HepG2 (cell line): ENCODE results near the gene ADRM1. TPM values are rescaled to one million over a fixed set of nuclear protein-coding genes. Genes with fewer than 3 reads are reported as not detected.

Experiments
- AGO2 ChIP-seq: fragments of 200-400 bp; formaldehyde crosslinking; optimal IDR thresholded peaks from 2 replicates; pipeline ENCODE3; 2017; ENCODE audit warnings: mild to moderate bottlenecking, low read depth, low read length, moderate library complexity
- AKAP8 ChIP-seq: sonication (generic); formaldehyde crosslinking; IDR thresholded peaks from 2 replicates; pipeline ENCODE4 v1.5.1; 2020; ENCODE audit warnings: mild to moderate bottlenecking, missing genetic modification reagents
- HNRNPLL ChIP-seq: fragments of 200-400 bp; formaldehyde crosslinking; IDR thresholded peaks from 2 replicates; pipeline ENCODE4 v1.6.1; 2017; ENCODE audit warnings: mild to moderate bottlenecking, low read depth, low read length; ENCODE audit not compliant: poor library complexity, severe bottlenecking
- KDM2A ChIP-seq: sonication (generic); formaldehyde crosslinking; IDR thresholded peaks from 2 replicates; pipeline ENCODE4 v1.4.0; 2020; ENCODE audit warnings: low read depth, missing genetic modification reagents, borderline replicate concordance
- NFYB ChIP-seq: sonication (generic); formaldehyde crosslinking; IDR thresholded peaks from 2 replicates; pipeline ENCODE4 v1.4.0; 2020; ENCODE audit warnings: missing genetic modification reagents
- TOE1 ChIP-seq: sonication (generic); formaldehyde crosslinking; IDR thresholded peaks from 2 replicates; pipeline ENCODE4 v1.4.0; 2020; ENCODE audit warnings: mild to moderate bottlenecking, missing genetic modification reagents
- TRIM24 ChIP-seq: sonication (generic); formaldehyde crosslinking; IDR thresholded peaks from 2 replicates; pipeline ENCODE4 v1.8.0; 2022; ENCODE audit warnings: mild to moderate bottlenecking, missing genetic modification reagents
- ZFYVE20 ChIP-seq: sonication (generic); formaldehyde crosslinking; IDR thresholded peaks from 2 replicates; pipeline ENCODE4 v1.8.0; 2023; ENCODE audit warnings: low read depth, mild to moderate bottlenecking, moderate library complexity, missing genetic modification reagents, borderline replicate concordance
- ZNF333 ChIP-seq: sonication (generic); formaldehyde crosslinking; IDR thresholded peaks from 2 replicates; pipeline ENCODE4 v1.4.0; 2020; ENCODE audit warnings: mild to moderate bottlenecking, missing genetic modification reagents, borderline replicate concordance
- ZNF563 ChIP-seq: sonication (generic); formaldehyde crosslinking; IDR thresholded peaks from 2 replicates; pipeline ENCODE4 v1.8.0; 2022; ENCODE audit warnings: mild to moderate bottlenecking, moderate library complexity, missing genetic modification reagents
- ZNF776 ChIP-seq: sonication (generic); formaldehyde crosslinking; IDR thresholded peaks from 2 replicates; pipeline ENCODE4 v1.4.0; 2020; ENCODE audit warnings: mild to moderate bottlenecking, missing genetic modification reagents
- polyA plus RNA-seq, 8 experiments: library from polyadenylated mRNA; depleted of rRNA in 3 of 8; stranded (reverse) in 7 of 8; unstranded in 1 of 8; fragments of >200 nt; fragmentation: Illumina TruSeq in 4 of 8; extraction: Trizol in 4 of 8; gene quantifications; 2 replicates each; pipeline versions ENCODE4 v1.2.1 to v1.2.3, GENCODE V29; 2011 to 2016; ENCODE audit warnings: low read depth in 4 of 8, missing spikeins in 1 of 8, mixed read lengths in 1 of 8; ENCODE audit not compliant: insufficient read depth in 1 of 8
- total RNA-seq, 5 experiments: library from RNA; depleted of rRNA; stranded (reverse); fragments of >200 nt; fragmentation: Illumina TruSeq; extraction: Trizol; gene quantifications; 2 replicates each; pipeline ENCODE4 v1.2.3, GENCODE V29; 2016; ENCODE audit warnings: low read depth in 1 of 5
- TF ChIP-seq, protein P1 (sequence below): sonication (generic); formaldehyde crosslinking; IDR thresholded peaks from 2 replicates; pipeline ENCODE4 v1.4.0; 2020; ENCODE audit warnings: missing genetic modification reagents, mild to moderate bottlenecking, borderline replicate concordance
- TF ChIP-seq, protein P2 (sequence below): sonication (generic); formaldehyde crosslinking; IDR thresholded peaks from 2 replicates; pipeline ENCODE4 v1.5.0; 2020; ENCODE audit warnings: mild to moderate bottlenecking, missing genetic modification reagents
- TF ChIP-seq, protein P3 (sequence below): sonication (generic); formaldehyde crosslinking; IDR thresholded peaks from 2 replicates; pipeline ENCODE4 v1.5.0; 2020; ENCODE audit warnings: mild to moderate bottlenecking, missing genetic modification reagents
- TF ChIP-seq, protein P4 (sequence below): IDR thresholded peaks from 2 replicates; pipeline ENCODE4 v1.6.1; 2016; ENCODE audit warnings: missing compliant biosample characterization, missing genetic modification reagents, borderline replicate concordance
- TF ChIP-seq, protein P5 (sequence below): sonication (generic); formaldehyde crosslinking; IDR thresholded peaks from 2 replicates; pipeline ENCODE4 v1.5.0; 2020; ENCODE audit warnings: mild to moderate bottlenecking, missing genetic modification reagents

Gene ADRM1
- total and polyA plus RNA-seq, 2 of the 13 experiments (the other 11 are each of a cell fraction or from before 2014, with no cell fraction given): 92.9 to 154 TPM

DNA sequence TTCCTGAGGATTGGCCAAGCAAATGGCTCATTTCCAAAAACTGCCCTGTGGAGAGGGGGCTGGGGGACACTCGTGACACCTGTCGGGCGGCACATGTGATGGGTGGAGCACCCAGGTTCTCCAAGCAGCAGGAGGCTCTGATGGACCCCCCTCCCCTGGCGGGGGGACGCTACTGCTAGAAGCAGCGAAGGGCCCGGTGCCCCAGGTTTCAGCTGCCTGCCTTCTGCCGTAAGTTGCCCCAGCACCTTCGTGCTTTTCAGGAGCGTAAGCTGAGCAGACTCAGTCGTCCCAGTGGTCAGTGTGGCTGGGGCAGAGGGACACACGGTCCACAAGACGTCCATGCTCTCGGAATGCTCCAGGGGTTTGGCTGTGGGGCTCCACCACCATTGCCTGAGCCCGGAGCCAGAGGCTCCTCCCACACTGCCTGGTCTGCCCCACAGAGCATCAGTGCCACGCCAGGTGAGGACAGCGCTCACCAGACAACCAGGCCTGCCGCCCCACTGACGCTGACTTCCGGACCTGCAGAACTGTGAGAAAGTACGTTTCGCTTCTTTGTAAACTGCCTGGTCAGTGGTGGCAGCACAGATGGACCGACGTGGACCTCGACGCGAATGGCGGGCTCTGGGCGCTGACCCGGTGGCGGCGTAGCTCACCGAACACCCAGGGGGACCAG lies 4.1 kb upstream of the ADRM1 start (continued):
- TF ChIP-seq, protein P1, sequence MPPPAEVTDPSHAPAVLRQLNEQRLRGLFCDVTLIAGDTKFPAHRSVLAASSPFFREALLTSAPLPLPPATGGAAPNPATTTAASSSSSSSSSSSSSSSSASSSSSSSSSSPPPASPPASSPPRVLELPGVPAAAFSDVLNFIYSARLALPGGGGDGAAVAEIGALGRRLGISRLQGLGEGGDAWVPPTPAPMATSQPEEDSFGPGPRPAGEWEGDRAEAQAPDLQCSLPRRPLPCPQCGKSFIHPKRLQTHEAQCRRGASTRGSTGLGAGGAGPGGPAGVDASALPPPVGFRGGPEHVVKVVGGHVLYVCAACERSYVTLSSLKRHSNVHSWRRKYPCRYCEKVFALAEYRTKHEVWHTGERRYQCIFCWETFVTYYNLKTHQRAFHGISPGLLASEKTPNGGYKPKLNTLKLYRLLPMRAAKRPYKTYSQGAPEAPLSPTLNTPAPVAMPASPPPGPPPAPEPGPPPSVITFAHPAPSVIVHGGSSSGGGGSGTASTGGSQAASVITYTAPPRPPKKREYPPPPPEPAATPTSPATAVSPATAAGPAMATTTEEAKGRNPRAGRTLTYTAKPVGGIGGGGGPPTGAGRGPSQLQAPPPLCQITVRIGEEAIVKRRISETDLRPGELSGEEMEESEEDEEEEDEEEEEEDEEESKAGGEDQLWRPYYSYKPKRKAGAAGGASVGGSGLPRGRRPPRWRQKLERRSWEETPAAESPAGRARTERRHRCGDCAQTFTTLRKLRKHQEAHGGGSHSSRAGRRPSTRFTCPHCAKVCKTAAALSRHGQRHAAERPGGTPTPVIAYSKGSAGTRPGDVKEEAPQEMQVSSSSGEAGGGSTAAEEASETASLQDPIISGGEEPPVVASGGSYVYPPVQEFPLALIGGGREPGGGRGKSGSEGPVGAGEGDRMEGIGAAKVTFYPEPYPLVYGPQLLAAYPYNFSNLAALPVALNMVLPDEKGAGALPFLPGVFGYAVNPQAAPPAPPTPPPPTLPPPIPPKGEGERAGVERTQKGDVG: no peak
- 0 out of 2 replicates have a peak, but pooled peaks have one; percentile 41 for TF ChIP-seq ZNF333 (CRISPR knock-in tag)
- TF ChIP-seq, protein P2, sequence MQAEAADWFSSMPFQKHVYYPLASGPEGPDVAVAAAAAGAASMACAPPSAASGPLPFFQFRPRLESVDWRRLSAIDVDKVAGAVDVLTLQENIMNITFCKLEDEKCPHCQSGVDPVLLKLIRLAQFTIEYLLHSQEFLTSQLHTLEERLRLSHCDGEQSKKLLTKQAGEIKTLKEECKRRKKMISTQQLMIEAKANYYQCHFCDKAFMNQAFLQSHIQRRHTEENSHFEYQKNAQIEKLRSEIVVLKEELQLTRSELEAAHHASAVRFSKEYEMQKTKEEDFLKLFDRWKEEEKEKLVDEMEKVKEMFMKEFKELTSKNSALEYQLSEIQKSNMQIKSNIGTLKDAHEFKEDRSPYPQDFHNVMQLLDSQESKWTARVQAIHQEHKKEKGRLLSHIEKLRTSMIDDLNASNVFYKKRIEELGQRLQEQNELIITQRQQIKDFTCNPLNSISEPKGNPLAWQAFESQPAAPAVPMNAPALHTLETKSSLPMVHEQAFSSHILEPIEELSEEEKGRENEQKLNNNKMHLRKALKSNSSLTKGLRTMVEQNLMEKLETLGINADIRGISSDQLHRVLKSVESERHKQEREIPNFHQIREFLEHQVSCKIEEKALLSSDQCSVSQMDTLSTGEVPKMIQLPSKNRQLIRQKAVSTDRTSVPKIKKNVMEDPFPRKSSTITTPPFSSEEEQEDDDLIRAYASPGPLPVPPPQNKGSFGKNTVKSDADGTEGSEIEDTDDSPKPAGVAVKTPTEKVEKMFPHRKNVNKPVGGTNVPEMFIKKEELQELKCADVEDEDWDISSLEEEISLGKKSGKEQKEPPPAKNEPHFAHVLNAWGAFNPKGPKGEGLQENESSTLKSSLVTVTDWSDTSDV (CRISPR knock-in tag): 0 out of 2 replicates have a peak, but pooled peaks have one; percentile 50
- no peak for TF ChIP-seq TOE1 (CRISPR knock-in tag)
- no peak; the same call in 1 of the 2 replicates for TF ChIP-seq AKAP8 (CRISPR knock-in tag)
- TF ChIP-seq NFYB (CRISPR knock-in tag): no peak
- TF ChIP-seq ZNF563: no peak
- no peak for TF ChIP-seq ZFYVE20 (CRISPR knock-in tag)
- TF ChIP-seq ZNF776 (CRISPR knock-in tag): 0 out of 2 replicates have a peak, but pooled peaks have one; percentile 62
- TF ChIP-seq, protein P3, sequence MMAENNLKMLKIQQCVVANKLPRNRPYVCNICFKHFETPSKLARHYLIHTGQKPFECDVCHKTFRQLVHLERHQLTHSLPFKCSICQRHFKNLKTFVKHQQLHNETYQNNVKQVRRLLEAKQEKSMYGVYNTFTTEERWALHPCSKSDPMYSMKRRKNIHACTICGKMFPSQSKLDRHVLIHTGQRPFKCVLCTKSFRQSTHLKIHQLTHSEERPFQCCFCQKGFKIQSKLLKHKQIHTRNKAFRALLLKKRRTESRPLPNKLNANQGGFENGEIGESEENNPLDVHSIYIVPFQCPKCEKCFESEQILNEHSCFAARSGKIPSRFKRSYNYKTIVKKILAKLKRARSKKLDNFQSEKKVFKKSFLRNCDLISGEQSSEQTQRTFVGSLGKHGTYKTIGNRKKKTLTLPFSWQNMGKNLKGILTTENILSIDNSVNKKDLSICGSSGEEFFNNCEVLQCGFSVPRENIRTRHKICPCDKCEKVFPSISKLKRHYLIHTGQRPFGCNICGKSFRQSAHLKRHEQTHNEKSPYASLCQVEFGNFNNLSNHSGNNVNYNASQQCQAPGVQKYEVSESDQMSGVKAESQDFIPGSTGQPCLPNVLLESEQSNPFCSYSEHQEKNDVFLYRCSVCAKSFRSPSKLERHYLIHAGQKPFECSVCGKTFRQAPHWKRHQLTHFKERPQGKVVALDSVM (CRISPR knock-in tag): no peak
- TF ChIP-seq, protein P4, sequence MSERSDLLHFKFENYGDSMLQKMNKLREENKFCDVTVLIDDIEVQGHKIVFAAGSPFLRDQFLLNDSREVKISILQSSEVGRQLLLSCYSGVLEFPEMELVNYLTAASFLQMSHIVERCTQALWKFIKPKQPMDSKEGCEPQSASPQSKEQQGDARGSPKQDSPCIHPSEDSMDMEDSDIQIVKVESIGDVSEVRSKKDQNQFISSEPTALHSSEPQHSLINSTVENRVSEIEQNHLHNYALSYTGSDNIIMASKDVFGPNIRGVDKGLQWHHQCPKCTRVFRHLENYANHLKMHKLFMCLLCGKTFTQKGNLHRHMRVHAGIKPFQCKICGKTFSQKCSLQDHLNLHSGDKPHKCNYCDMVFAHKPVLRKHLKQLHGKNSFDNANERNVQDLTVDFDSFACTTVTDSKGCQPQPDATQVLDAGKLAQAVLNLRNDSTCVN (CRISPR knock-in tag): no peak
- TF ChIP-seq, protein P5, sequence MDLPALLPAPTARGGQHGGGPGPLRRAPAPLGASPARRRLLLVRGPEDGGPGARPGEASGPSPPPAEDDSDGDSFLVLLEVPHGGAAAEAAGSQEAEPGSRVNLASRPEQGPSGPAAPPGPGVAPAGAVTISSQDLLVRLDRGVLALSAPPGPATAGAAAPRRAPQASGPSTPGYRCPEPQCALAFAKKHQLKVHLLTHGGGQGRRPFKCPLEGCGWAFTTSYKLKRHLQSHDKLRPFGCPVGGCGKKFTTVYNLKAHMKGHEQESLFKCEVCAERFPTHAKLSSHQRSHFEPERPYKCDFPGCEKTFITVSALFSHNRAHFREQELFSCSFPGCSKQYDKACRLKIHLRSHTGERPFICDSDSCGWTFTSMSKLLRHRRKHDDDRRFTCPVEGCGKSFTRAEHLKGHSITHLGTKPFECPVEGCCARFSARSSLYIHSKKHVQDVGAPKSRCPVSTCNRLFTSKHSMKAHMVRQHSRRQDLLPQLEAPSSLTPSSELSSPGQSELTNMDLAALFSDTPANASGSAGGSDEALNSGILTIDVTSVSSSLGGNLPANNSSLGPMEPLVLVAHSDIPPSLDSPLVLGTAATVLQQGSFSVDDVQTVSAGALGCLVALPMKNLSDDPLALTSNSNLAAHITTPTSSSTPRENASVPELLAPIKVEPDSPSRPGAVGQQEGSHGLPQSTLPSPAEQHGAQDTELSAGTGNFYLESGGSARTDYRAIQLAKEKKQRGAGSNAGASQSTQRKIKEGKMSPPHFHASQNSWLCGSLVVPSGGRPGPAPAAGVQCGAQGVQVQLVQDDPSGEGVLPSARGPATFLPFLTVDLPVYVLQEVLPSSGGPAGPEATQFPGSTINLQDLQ (CRISPR knock-in tag): no peak
- peak; percentile 18 for TF ChIP-seq HNRNPLL
- TF ChIP-seq TRIM24: no peak
- peak; percentile 89 for TF ChIP-seq AGO2
- TF ChIP-seq KDM2A (CRISPR knock-in tag): no peak; the same call in 1 of the 2 replicates
